OCI-LY7 (cell line): ENCODE results near the gene BZW1. TPM values are rescaled to one million over a fixed set of nuclear protein-coding genes. Genes with fewer than 3 reads are reported as not detected.

Experiments used
- BruUV-seq: library from RNA; stranded (reverse); fragments of 400-500 nt; replicated peaks from 2 replicates; lab custom pipeline; 2021; lab: Mats Ljungman, UMichigan
- CTCF ChIA-PET: fragments of 300-600 bp; sonication (Branson Sonifier 250); formaldehyde crosslinking; loops from one replicate; lab custom pipeline; 2022; ENCODE audit warnings: antibody characterized with exemption; ENCODE audit not compliant: unreplicated experiment; lab: Charles Lee
- POLR2A ChIA-PET: fragments of 300-600 bp; sonication (Branson Sonifier 250); formaldehyde crosslinking; loops from one replicate; lab custom pipeline; 2022; ENCODE audit warnings: antibody characterized with exemption; lab: Charles Lee
- DNase-seq: peaks from one replicate; pipeline ENCODE4 v3.0.0-alpha.2; 2015; ENCODE audit warnings: low spot score
- H2AFZ ChIP-seq: fragments of 200-600 bp; sonication (generic), shearing (Covaris generic); 2 replicates; pipeline ENCODE4 v1.6.1; 2014; ENCODE audit warnings: mild to moderate bottlenecking, antibody characterized with exemption, low read length, moderate library complexity
- H3K27ac ChIP-seq: fragments of 200-600 bp; sonication (generic); 2 replicates; pipeline ENCODE4 v1.5.1; 2014; ENCODE audit warnings: mixed run types, low read depth, mild to moderate bottlenecking, moderate library complexity, low read length, inconsistent platforms; ENCODE audit not compliant: poor library complexity, severe bottlenecking
- H3K36me3 ChIP-seq: fragments of 200-600 bp; sonication (generic); 2 replicates; pipeline ENCODE4 v1.6.1; 2014; ENCODE audit warnings: mild to moderate bottlenecking, antibody characterized with exemption, low read length, moderate library complexity, mixed read lengths; ENCODE audit not compliant: insufficient read depth
- H3K4me1 ChIP-seq: fragments of 200-600 bp; sonication (generic); 2 replicates; pipeline ENCODE4 v1.5.1; 2014; ENCODE audit warnings: mild to moderate bottlenecking, low read length; ENCODE audit not compliant: insufficient read depth, poor library complexity, severe bottlenecking
- H3K4me2 ChIP-seq: fragments of 200-600 bp; sonication (generic); 2 replicates; pipeline ENCODE4 v1.6.1; 2014; ENCODE audit warnings: mild to moderate bottlenecking, low read length
- H3K4me3 ChIP-seq: fragments of 200-600 bp; sonication (generic); 2 replicates; pipeline ENCODE4 v1.5.1; 2014; ENCODE audit warnings: mild to moderate bottlenecking, low read depth, low read length; ENCODE audit not compliant: poor library complexity, severe bottlenecking
- H3K79me2 ChIP-seq: fragments of 200-600 bp; sonication (generic); 2 replicates; pipeline ENCODE4 v1.6.1; 2016; ENCODE audit warnings: low read depth, mild to moderate bottlenecking, low read length, moderate library complexity, mixed read lengths; ENCODE audit not compliant: insufficient read depth
- H3K9me2 ChIP-seq: fragments of 200-600 bp; sonication (generic); 2 replicates; pipeline ENCODE4 v1.6.1; 2016; ENCODE audit warnings: mild to moderate bottlenecking, low read length, mixed read lengths; ENCODE audit not compliant: insufficient read depth
- H3K9me3 ChIP-seq: fragments of 200-600 bp; sonication (generic); 2 replicates; pipeline ENCODE4 v1.6.1; 2014; ENCODE audit warnings: mild to moderate bottlenecking, mixed run types, low read length, mixed read lengths
- H4K20me1 ChIP-seq: fragments of 200-600 bp; sonication (generic); 2 replicates; pipeline ENCODE4 v1.6.1; 2014; ENCODE audit warnings: mild to moderate bottlenecking, antibody characterized with exemption, low read length, moderate library complexity, mixed read lengths; ENCODE audit not compliant: insufficient read depth
- CTCF ChIP-seq: fragments of 200-600 bp; sonication (generic); conservative IDR thresholded peaks from 2 replicates; pipeline ENCODE4 v1.5.1; 2014; ENCODE audit warnings: mild to moderate bottlenecking, antibody characterized with exemption, low read length, moderate library complexity, mixed read lengths
- EZH2phosphoT487 ChIP-seq: fragments of 200-600 bp; sonication (generic); IDR thresholded peaks from 2 replicates; pipeline ENCODE4 v1.6.1; 2018; ENCODE audit warnings: low read depth, borderline replicate concordance, mild to moderate bottlenecking, mixed run types, antibody characterized with exemption, low read length, moderate library complexity, mixed read lengths
- intact Hi-C: fragments of 100-400 bp; cut with micrococcal nuclease; formaldehyde crosslinking; loops from one replicate; pipeline ENCODE4 v1.10.0; 2022; ENCODE audit not compliant: unreplicated experiment
- total RNA-seq, 2 experiments: library from RNA; depleted of rRNA in 1 of 2; stranded (reverse); fragments of >200 nt in 1 of 2; shearing (Covaris generic) in 1 of 2; gene quantifications; 2 replicates each; pipeline ENCODE4 v1.2.3, GENCODE V29; 2014 to 2022

BZW1 gene
- total RNA-seq, 2 experiments from 2014 or later = 180 to 183 TPM

GRCh38 chr2:200763422-200763821, 48.3 kb upstream of the BZW1 start:
- Histone ChIP-seq H3K4me3 (no peak overlapping the region), H3K9me2 (no peaks in the 10 kb centered on the region), H3K4me2 (no peak overlapping the region), H3K79me2 (no peaks in the 10 kb centered on the region), H3K27ac (no peak overlapping the region), H3K36me3 (no peaks in the 10 kb centered on the region), H3K9me3 (no peaks in the 10 kb centered on the region), H2AFZ (no peak overlapping the region), H4K20me1 (no peaks in the 10 kb centered on the region), H3K4me1 (no peaks in the 10 kb centered on the region)
- ChIA-PET CTCF (no interaction called here), POLR2A (no interaction called here)
- TF ChIP-seq EZH2phosphoT487 (no peak), CTCF (no peak)
- intact Hi-C loops = no loop called here
- no peak for DNase-seq
- no TSS peak for BruUV-seq

DNA sequence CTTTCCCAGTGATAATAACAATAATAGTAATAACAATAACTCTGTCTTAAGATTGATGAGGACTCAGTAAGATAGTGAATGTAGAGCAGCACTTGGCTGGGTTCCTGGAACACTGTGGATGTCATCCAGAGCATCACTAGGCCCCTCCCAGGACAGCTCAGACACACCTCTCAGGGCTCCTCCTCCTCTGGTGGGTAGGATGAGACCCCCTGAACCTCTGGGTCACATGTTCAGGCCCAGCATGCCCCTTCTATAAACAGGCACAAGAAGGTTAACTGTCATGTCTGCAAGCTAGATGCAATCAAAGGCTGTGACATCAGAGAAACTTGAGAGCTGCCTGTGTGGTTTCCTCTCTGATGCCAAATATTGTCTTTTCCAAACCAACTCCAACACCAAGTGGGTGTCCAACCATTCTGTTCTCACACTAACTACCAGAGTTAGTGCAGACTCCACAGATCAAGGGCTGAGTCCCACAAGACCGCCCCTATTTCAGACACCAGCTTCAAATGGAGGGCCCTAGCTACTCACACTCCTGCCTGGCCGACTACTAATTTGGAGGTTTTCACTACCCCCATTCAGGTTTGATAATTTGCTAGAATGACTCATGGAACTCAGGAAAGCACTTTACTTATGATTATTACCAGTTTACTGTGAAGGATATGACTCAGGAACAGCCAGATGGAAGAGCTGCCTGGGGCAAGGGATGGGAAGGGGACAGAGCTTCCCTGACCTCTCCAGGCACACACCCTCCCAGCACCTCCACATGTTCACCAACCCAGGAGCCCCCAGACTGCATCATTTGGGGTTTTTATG, 46.4 kb upstream of the BZW1 start:
- no peak for DNase-seq
- no peak overlapping the region for H3K4me3 ChIP-seq
- intact Hi-C loops = no loop called here
- H3K27ac ChIP-seq = no peak overlapping the region
- no peaks in the 10 kb centered on the region for H3K79me2 ChIP-seq
- no peaks in the 10 kb centered on the region for H3K4me1 ChIP-seq
- H3K9me3 ChIP-seq = no peaks in the 10 kb centered on the region
- no peaks in the 10 kb centered on the region for H3K9me2 ChIP-seq
- ChIA-PET CTCF (no interaction called here), POLR2A (interaction anchor here (1.0 kb wide), 1 partner anchor 9 kb away, joined by 3 read pairs; no protein-coding TSS in a partner anchor)
- H3K36me3 ChIP-seq = no peaks in the 10 kb centered on the region
- H3K4me2 ChIP-seq = no peak overlapping the region
- no peaks in the 10 kb centered on the region for H4K20me1 ChIP-seq
- no peak overlapping the region for H2AFZ ChIP-seq
- no TSS peak for BruUV-seq
- TF ChIP-seq CTCF (no peak), EZH2phosphoT487 (no peak)

DNA sequence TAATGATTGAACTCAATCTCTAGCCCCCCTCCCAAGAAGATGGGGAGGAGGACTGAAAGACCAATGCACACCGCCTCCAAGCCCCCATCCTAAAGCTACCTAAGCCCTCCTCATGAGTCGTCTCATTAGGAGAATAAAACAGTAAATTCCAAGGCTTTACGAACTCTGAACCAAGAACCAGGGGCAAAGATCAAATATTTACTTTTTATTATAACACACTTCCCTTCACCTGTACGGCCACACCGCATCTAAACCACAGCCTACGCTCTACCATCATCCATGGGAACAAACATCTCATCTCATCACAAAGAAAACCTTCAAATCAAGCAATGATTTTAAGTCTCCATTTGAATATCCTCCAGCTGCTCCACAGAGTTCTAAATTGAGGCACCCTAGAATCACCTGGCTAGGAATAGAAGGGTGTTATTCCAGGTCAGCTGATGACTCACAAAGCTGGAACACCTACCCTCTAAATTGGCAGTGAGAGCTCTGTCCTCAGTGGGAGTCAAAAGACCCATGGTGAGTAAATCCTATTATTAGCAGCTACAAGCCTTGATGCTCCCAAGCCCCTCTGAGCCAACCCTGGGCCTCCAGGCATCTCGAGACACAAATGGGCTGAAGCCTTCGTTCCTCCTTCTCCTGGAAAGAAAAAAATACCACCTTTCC, 45.6 kb upstream of the BZW1 start:
- intact Hi-C loops = no loop called here
- TF ChIP-seq EZH2phosphoT487 (no peak), CTCF (no peak)
- DNase-seq = no peak
- Histone ChIP-seq H3K4me2 (no peak overlapping the region), H3K9me2 (no peaks in the 10 kb centered on the region), H3K4me3 (no peak overlapping the region), H3K36me3 (no peaks in the 10 kb centered on the region), H4K20me1 (no peaks in the 10 kb centered on the region), H3K4me1 (no peaks in the 10 kb centered on the region), H3K9me3 (no peaks in the 10 kb centered on the region), H2AFZ (no peak overlapping the region), H3K27ac (no peak overlapping the region), H3K79me2 (no peaks in the 10 kb centered on the region)
- CTCF ChIA-PET = no interaction called here
- POLR2A ChIA-PET = interaction anchor here (0.7 kb wide), 1 partner anchor 764 kb away, joined by 4 read pairs; no protein-coding TSS in a partner anchor
- BruUV-seq = no TSS peak
